SU-DHL-6 (cell line): Measurements from ENCODE around the gene MXI1.

ENCODE experiments used
- H2AFZ ChIP-seq: fragments of 200-600 bp; sonication (generic); 2 replicates; pipeline ENCODE4 v1.6.1; 2014; ENCODE audit warnings: low read depth, mild to moderate bottlenecking, moderate library complexity, mixed read lengths, antibody characterized with exemption, low read length; ENCODE audit not compliant: severe bottlenecking
- H3F3A ChIP-seq: fragments of 200-600 bp; shearing (Covaris generic); 2 replicates; pipeline ENCODE4 v1.6.0; 2016; ENCODE audit warnings: antibody characterized with exemption, mild to moderate bottlenecking; ENCODE audit not compliant: insufficient read depth
- H3K27ac ChIP-seq: fragments of 200-600 bp; sonication (generic); 2 replicates; pipeline ENCODE4 v1.5.1; 2016; ENCODE audit warnings: low read depth, mild to moderate bottlenecking, low read length, moderate library complexity, mixed read lengths
- H3K27me3 ChIP-seq: fragments of 200-600 bp; sonication (generic), shearing (Covaris generic); 2 replicates; pipeline ENCODE4 v1.6.0; 2014; ENCODE audit warnings: mild to moderate bottlenecking, low read length
- H3K36me3 ChIP-seq: fragments of 200-600 bp; sonication (generic); 2 replicates; pipeline ENCODE4 v1.6.1; 2014; ENCODE audit warnings: mild to moderate bottlenecking, low read length, mixed read lengths
- H3K4me2 ChIP-seq: fragments of 300-600, 200-600 bp; shearing (Covaris generic), sonication (generic); 2 replicates; pipeline ENCODE4 v1.6.0; 2014; ENCODE audit warnings: low read length, low read depth, mild to moderate bottlenecking; ENCODE audit not compliant: poor library complexity, severe bottlenecking
- H3K4me3 ChIP-seq: fragments of 200-600 bp; sonication (generic); 2 replicates; pipeline ENCODE4 v1.5.1; 2014; ENCODE audit warnings: antibody characterized with exemption, low read length, mild to moderate bottlenecking, mixed read lengths; ENCODE audit not compliant: insufficient read depth, poor library complexity, severe bottlenecking
- H3K79me2 ChIP-seq: fragments of 200-600 bp; sonication (generic); 2 replicates; pipeline ENCODE4 v1.6.1; 2014; ENCODE audit warnings: mild to moderate bottlenecking, low read length, moderate library complexity; ENCODE audit not compliant: insufficient read depth
- H3K9ac ChIP-seq: fragments of 200-600 bp; sonication (generic); 2 replicates; pipeline ENCODE4 v1.7.0; 2014; ENCODE audit warnings: mild to moderate bottlenecking, low read length
- H3K9me2 ChIP-seq: fragments of 200-600 bp; sonication (generic); replicated peaks from 2 replicates; pipeline ENCODE4 v1.6.1; 2014; ENCODE audit warnings: low read length; ENCODE audit not compliant: insufficient read depth
- H3K9me3 ChIP-seq: fragments of 200-600 bp; sonication (generic); 2 replicates; pipeline ENCODE4 v1.6.1; 2014; ENCODE audit warnings: low read length, mixed read lengths; ENCODE audit not compliant: insufficient read depth
- H4K20me1 ChIP-seq: fragments of 200-600 bp; sonication (generic); 2 replicates; pipeline ENCODE4 v1.6.1; 2014; ENCODE audit warnings: low read depth, mild to moderate bottlenecking, antibody characterized with exemption, low read length, moderate library complexity, mixed read lengths
- EZH2phosphoT487 ChIP-seq: fragments of 200-600 bp; sonication (generic), shearing (Covaris generic); conservative IDR thresholded peaks from 2 replicates; pipeline ENCODE4 v1.6.1; 2018; ENCODE audit warnings: mild to moderate bottlenecking, antibody characterized with exemption, low read length, moderate library complexity, mixed read lengths
- TF ChIP-seq, protein P1 (sequence below): fragments of 200-600 bp; sonication (generic); IDR thresholded peaks from one replicate; pipeline ENCODE4 v1.5.1; 2017; ENCODE audit warnings: antibody characterized with exemption, mild to moderate bottlenecking, low read length, moderate library complexity; ENCODE audit not compliant: insufficient read depth, poor library complexity, severe bottlenecking

MXI1 gene

GRCh38 chr10:110216240-110216639 is 8.8 kb downstream of the MXI1 start:
- no peaks in the 10 kb centered on the region for H4K20me1 ChIP-seq
- no peaks in the 10 kb centered on the region for H3K36me3 ChIP-seq
- no peaks in the 10 kb centered on the region for H3K9me3 ChIP-seq
- H3K27me3 ChIP-seq: no peaks in the 10 kb centered on the region
- no peaks in the 10 kb centered on the region for H3K9me2 ChIP-seq
- H3K79me2 ChIP-seq: no peaks in the 10 kb centered on the region
- H3K27ac ChIP-seq: no peak overlapping the region
- H3K4me2 ChIP-seq: no peak overlapping the region
- H2AFZ ChIP-seq: no peak overlapping the region
- peaks cover 15% of the 10 kb centered on the region; the same call in 1 of the 2 replicates for H3F3A ChIP-seq
- H3K4me3 ChIP-seq: no peak overlapping the region
- H3K9ac ChIP-seq: no peak overlapping the region
- TF ChIP-seq EZH2phosphoT487: no peak
- TF ChIP-seq, protein P1, sequence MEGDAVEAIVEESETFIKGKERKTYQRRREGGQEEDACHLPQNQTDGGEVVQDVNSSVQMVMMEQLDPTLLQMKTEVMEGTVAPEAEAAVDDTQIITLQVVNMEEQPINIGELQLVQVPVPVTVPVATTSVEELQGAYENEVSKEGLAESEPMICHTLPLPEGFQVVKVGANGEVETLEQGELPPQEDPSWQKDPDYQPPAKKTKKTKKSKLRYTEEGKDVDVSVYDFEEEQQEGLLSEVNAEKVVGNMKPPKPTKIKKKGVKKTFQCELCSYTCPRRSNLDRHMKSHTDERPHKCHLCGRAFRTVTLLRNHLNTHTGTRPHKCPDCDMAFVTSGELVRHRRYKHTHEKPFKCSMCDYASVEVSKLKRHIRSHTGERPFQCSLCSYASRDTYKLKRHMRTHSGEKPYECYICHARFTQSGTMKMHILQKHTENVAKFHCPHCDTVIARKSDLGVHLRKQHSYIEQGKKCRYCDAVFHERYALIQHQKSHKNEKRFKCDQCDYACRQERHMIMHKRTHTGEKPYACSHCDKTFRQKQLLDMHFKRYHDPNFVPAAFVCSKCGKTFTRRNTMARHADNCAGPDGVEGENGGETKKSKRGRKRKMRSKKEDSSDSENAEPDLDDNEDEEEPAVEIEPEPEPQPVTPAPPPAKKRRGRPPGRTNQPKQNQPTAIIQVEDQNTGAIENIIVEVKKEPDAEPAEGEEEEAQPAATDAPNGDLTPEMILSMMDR: no peak

DNA sequence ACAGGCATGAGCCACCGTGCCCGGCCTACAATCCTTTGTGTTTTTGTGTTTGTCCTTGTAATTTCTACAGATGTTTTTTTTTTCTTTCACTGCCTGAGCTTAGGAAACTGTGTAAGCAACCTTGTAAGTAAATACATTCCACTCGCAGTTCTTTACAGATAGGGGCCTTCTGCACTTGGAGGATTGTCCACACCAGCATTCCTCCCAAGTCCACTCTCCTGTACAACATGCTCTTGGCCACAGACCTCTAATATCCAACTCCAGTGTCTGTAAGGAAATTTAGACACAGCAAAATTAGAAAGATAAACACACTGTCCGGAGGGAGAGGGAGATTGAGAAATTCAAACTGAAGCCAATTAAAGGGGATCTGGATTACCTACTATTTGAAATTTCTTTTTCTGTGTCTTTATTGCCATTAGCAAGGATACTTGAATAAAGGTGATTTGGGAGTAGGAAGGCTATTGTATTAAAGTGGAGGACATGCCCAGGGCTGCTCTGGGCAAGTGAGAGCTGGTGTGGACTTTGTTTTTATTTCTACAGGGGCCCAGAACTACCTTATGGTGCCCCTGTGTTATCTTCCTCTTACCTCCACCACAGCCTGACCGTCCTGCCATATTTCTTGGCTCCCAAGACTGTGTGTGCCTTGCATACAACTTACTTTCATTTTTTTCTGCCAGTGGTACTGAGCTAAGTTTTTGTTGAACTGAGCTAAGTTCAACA is 9.7 kb downstream of the MXI1 start:
- H3K27ac ChIP-seq: no peak overlapping the region
- no peaks in the 10 kb centered on the region for H4K20me1 ChIP-seq
- H3K36me3 ChIP-seq: no peaks in the 10 kb centered on the region
- H3K27me3 ChIP-seq: no peaks in the 10 kb centered on the region
- H3K9ac ChIP-seq: no peak overlapping the region
- no peak overlapping the region for H3K4me3 ChIP-seq
- peaks cover 9% of the 10 kb centered on the region; the same call in 1 of the 2 replicates for H3F3A ChIP-seq
- no peak for TF ChIP-seq EZH2phosphoT487
- TF ChIP-seq, protein P1: no peak
- H2AFZ ChIP-seq: no peak overlapping the region
- no peak overlapping the region for H3K4me2 ChIP-seq
- no peaks in the 10 kb centered on the region for H3K9me2 ChIP-seq
- no peaks in the 10 kb centered on the region for H3K9me3 ChIP-seq
- no peaks in the 10 kb centered on the region for H3K79me2 ChIP-seq

DNA sequence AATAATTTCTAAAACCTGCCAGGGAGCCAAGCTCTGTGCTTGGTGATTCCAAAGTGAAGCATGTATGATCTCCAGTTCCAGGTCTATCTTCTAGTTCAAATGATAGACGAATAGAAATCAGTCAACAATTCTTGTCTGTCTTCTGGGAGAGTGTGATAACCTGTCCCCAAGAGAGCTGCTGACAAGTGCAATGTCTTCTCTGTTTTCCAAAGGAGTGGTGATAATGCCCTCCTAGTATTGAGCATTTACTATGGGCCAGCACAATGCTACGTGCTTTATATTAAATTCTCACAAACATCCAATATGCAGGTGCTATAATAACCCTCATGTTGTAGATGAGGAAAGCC is 10.2 kb downstream of the MXI1 start:
- Histone ChIP-seq H3K79me2 (no peaks in the 10 kb centered on the region), H4K20me1 (no peaks in the 10 kb centered on the region), H3F3A (peaks cover 4% of the 10 kb centered on the region; the same call in 1 of the 2 replicates), H3K27ac (no peak overlapping the region), H2AFZ (no peak overlapping the region), H3K9me2 (no peaks in the 10 kb centered on the region), H3K9ac (no peak overlapping the region), H3K36me3 (no peaks in the 10 kb centered on the region), H3K27me3 (no peaks in the 10 kb centered on the region), H3K9me3 (no peaks in the 10 kb centered on the region), H3K4me3 (no peak overlapping the region), H3K4me2 (no peak overlapping the region)
- no peak for TF ChIP-seq EZH2phosphoT487
- TF ChIP-seq, protein P1: no peak
